Tibial nerve (tissue), 3 donors: ENCODE data around the gene CHD9NB.

Source experiments
- CTCF ChIP-seq, 5 experiments: fragments of 200-600 bp in 3 of 5; fragments of 450-650 bp in 2 of 5; sonication (generic) in 3 of 5; IDR thresholded peaks; one replicate each; pipeline ENCODE4 v1.5.1; 2016 to 2019; ENCODE audit warnings: antibody characterized with exemption in 5 of 5, mild to moderate bottlenecking in 3 of 5, moderate library complexity in 2 of 5
- POLR2A ChIP-seq, 2 donors: fragments of 450-650 bp; IDR thresholded peaks; one replicate each; pipeline ENCODE4 v1.6.1; 2017; ENCODE audit warnings: antibody characterized with exemption in 2 of 2, mild to moderate bottlenecking in 2 of 2, moderate library complexity in 2 of 2

DNA sequence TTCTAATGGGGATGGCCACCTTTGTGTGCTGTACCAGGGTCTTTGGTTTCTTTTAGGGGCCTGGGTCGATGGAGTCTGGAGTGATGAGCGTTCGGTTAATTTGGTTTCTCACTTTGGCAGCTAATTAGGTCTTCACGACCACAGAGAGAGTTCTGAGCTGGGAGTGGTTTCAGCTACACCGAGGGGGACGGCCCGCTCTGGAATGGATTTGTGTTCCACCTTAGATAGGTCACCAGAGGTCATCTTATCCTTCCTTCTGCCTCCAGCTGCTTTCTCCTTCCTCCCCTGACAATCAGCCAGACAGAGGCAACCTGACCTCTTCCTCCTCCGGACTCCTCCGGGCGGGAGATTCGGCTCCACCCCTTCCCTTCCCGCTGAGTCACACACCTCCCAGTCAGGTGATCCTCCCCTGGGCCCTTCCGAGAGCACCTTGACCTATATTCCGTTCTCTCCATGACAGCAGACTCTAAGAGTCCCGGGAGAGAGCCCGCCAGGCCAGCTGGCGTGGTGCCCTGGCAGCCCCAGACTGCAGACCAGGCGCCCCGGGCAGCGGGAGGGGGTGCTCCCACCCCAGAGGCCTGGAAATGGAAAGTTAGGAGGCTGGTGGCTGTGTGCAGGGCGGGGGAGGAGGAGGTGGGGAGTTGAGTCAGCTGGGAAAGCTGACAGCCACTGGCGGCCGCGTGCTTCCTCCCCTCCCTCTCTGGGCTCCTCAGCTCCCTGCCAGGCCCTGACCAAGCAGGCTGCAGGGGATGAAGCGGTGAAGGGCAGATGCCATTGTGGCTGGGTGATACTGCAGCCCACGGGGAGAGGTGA is 46.8 kb upstream of the CHD9NB start:
- TF ChIP-seq CTCF (IDR thresholded peaks at IDR 0.05) (peak in 1 of 5 experiments; percentile 10), POLR2A (IDR thresholded peaks at IDR 0.05) (no peak)
